Activated CD4-positive, alpha-beta T cell treated with anti-CD3 and anti-CD28 coated beads, Interleukin-2, amount 50 U/mL, for 4 hours (primary cell): ENCODE results near the gene CEMIP.

Experiments
- DNase-seq, 2 experiments: peaks; one replicate each; pipeline ENCODE4 v3.0.0-alpha.2; 2020

CEMIP gene

DNA sequence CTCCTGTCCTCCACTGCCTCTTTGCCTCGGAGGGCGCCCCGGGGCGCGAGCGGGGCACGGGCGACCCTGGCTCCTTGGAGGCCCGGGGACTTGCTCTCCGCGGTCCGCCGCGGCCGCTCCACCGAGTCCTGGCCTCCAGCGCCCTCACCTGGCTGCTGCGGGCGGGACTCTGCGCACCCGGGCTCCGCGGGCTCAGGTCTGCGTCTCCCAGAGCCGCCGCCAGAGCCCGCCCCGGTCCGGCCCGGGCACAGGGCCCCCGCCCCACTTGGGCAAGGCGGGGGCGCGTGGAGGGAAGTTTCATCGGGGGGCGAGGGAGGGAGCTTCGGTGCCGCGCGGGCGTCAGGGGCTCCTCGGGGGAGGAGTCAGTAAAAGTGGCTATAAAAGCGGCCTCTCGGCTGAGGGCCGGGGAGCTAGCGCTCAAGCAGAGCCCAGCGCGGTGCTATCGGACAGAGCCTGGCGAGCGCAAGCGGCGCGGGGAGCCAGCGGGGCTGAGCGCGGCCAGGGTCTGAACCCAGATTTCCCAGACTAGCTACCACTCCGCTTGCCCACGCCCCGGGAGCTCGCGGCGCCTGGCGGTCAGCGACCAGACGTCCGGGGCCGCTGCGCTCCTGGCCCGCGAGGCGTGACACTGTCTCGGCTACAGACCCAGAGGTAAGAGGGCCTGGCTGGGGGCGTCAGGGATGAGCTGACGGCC, at the start of gene CEMIP:
Gene CEMIP (plus strand): TSS at position 407 of the 694 bp plus-strand sequence. CDS start 94,510 bp downstream, outside the sequence.
- no peak for DNase-seq

GRCh38 chr15:80730387-80730786, 48.8 kb upstream of the CEMIP start:
- no peak for DNase-seq

- no peak for DNase-seq
Observed at GRCh38 chr15:80730926-80731325, 48.2 kb upstream of the CEMIP start.

GRCh38 chr15:80732167-80732566, 47.0 kb upstream of the CEMIP start:
- DNase-seq: no peak

DNA sequence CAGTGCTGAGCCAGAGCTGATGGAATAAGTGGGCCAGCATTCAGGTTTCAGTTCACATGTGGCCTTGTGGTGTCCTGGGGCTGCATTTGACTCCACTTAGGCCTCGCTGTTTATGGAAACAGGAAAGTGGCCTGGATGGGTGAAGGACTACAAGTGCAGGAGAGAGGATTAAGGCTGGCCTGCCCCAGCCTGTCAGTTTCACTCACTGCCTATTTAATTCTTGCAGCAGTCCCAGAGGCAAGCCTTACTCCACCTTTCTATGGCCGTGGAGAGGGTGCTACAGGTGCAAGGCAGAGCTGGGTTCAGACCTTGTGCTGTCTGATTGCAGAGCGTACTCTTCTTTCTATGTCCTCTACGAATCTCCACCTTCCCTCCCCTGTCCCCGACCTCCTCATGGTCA, 46.4 kb upstream of the CEMIP start:
- DNase-seq: no peak

DNA sequence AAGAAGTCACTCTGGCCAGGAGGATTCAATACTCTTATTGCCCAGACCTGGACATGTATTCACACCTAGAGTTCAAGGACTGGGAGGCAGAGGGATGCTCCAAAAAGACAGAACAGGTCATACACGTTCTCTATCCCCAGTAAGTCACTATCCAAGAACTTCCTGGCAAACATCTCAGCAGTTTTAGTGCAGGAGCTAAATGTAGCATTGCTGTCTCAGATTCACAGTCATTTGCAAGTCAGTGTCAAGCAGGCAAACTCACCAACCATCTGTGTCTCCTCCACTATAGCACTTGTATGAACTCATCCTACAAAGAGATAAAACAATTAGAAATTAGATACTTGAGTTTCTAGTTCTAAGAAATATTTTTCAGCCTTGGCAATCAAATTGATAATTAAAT, 45.7 kb upstream of the CEMIP start:
- no peak for DNase-seq

DNA sequence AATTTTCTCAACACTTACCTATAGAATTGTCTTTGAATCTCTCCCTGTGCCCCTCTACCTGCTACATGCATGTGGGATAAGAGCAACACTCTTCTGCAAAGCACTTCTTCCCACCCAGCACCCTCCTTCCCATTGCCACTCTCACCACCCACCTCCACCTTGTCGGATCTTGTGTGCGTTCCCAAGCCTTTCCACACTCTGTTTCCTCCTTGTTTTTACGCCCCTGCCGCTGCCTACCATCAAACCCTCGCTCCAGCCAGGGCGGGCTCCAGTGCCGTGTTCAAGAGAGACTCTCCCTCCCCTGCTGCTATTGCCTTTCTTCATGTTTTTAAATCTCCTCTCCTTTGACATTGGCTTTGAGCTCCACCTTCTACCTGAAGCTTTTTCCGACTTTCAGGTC, 43.8 kb upstream of the CEMIP start:
- no peak for DNase-seq

- no peak for DNase-seq
Observed at GRCh38 chr15:80736560-80736959, 42.6 kb upstream of the CEMIP start.

DNA sequence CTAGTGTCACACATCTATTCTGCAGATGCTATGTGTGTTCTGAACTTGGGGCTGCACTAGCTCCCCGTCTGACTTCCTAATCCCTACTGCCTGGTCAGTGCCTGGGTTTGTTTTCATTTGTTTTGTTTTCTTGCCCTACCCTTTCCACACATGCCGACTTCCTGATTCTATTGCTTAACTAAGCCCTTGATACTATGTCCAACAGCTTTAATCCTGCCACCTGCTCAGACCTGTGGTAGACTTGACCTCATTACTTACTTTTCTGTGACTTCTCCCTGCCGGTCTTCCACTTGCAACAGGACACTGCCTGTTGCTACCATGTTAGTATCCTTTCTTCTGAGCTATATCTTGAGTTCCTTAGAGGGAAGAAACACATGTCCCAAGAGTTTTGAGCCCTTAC, 39.3 kb upstream of the CEMIP start:
- no peak for DNase-seq

DNA sequence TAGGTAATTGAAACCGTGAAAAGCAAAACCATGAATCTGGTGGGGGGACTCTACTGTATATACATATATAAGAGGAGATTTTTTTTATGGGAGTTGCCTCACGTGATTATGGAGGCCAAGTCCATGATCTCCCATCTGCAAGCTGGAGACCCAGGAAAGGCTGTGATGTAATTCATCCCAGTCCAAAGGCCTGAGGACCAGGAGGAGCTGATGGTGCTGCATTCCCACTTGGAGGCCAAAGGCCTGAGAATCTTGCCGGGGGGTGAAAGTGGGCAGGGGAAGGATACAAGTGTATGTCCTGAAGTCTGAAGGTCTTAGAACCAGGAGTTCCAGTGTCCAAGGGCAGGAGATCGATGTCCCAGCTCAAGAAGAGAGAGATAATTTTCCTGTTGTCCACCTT, 37.1 kb upstream of the CEMIP start:
- no peak for DNase-seq

- DNase-seq: no peak
Observed at GRCh38 chr15:80743189-80743833, 35.9 kb upstream of the CEMIP start.

- DNase-seq: no peak
Observed at GRCh38 chr15:80744415-80744814, 34.8 kb upstream of the CEMIP start.

DNA sequence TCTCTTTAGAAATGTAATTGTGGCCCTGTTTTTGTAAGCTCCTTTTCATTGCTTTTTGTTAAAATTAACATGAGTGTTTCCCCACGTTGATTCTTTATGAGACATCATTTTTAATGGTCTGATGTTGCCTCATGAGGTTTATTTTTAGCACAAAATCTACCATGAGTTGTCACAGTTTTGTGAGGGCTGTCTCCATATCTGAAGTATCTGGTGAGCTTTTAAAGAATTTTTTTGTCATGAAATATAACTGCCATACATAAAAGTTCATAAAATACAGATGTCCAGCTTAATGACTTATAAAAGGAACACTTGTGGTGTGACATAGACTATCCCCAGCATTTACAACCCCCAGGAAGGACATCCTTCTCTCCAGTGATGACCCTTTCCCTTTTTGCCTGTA, 34.3 kb upstream of the CEMIP start:
- no peak for DNase-seq

GRCh38 chr15:80745888-80746287, 33.3 kb upstream of the CEMIP start:
- no peak for DNase-seq

GRCh38 chr15:80747317-80748053, 31.7 kb upstream of the CEMIP start:
- no peak for DNase-seq

DNA sequence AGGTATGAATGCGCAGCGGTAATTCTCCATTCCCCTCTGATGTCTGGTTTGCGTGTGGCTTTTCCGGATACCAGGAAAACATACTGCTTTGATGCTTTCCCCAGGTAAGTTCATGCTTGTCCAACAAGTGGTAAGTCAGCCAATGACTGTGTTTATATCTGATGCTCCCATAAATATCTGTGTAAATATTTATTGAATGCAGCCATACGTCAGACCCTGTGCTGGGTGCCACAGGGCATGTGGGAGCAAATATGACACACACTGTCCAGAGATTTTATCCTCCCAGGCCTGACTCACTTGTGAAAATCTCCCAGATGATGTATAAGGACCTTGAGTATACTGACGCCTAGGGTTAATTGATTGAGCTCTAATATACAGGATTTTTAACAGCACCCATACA, 29.6 kb upstream of the CEMIP start:
- no peak for DNase-seq

- no peak for DNase-seq
Observed at GRCh38 chr15:80750575-80750974, 28.6 kb upstream of the CEMIP start.

DNA sequence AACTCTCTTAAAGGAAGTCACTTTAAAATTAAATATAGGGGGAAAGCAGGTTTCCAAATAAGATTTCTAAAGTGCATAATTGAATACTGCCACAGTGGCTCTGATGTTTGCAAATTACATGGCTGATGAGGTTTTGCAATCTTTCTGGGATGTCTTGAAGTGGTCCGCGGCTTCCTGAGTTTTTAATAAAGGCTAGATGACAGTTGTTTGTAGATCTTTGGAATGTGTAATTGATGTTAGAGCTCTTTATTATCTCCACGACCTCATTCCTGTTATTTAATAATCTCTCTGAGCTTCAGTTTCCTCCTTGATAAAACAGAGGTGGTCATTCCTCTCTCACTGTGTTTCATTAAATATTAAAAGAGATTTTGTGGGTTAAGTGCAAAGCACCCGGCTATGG, 27.0 kb upstream of the CEMIP start:
- DNase-seq: no peak

DNA sequence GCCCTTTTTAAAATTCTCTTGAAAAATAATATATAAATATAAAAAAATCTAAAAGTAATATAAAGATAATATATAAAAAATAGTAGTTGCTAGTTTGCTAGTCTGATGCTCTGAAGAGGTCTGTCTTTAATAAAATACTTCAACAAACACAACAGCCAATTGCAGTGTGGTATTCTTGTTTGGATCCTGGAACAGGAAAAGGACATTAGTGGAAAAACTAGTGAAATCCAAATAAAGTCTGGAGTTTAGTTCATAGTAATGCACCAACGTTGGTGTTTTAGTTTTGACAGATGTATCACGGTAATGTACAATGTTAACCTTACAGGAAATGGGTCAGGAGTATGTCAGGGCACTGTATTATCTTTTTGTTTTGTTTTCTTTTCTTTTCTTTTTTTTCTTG, 26.0 kb upstream of the CEMIP start:
- no peak for DNase-seq

DNA sequence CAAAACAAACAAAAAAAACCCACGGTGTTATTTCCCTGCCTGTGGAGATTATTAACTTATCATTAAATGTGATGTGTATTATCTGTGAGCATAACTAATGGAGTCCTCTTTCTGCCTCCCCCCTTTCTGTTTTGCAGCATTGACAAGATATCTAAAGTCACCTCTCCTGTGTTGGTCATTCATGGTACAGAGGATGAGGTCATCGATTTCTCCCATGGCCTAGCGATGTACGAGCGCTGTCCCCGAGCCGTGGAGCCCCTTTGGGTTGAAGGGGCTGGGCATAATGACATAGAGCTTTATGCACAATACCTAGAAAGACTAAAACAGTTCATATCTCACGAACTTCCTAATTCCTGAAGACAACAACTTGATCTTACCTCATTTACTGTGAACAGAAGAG, 25.2 kb upstream of the CEMIP start:
- no peak for DNase-seq

- DNase-seq: no peak
Observed at GRCh38 chr15:80755885-80756284, 23.3 kb upstream of the CEMIP start.

DNA sequence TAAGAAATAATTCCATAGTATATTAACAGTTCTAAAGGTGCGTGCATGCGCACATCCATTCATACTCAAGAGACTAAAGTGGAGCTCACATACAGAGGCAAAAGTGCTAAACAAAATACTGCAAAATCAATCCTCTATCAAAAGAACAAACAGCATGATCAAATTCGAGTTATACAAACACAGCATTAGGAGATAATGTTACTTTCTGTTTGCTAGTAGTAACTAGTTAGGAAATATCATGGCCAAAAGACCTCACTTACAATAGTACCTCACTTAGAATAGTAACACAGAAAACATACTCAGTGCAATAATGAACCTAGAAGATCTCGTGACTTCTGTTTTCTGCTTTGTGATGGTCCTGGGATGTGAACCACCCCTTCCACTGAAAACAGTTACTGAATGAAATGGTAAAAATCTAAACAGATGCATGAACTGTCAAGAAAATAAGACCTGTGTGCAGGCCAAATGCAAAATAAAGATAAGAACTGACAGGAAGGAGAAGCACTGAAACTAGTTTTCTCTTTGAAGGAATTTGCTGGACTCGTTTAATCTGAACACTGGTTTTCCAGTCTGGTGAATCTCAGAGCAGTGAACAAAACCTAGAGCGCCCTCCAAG, 20.9 kb upstream of the CEMIP start:
- DNase-seq: no peak

DNA sequence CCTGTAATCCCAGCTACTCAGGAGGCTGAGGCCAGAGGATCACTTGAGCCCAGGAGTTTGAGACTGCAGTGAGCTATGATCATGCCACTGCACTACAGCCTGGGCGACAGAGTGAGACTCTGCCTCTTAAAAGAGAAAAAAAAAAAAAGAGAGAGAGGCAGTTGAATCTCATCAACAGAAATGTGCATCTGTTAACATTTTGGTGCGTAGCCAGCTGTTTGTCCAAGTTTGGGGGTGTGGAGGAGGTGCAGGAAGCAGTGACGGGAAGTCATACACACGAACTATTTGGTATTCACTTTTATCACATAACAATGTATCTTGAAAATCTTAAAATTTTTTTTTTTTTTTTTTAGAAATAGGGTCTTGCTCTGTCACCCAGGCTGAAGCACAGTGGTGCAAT, 18.2 kb upstream of the CEMIP start:
- no peak for DNase-seq

DNA sequence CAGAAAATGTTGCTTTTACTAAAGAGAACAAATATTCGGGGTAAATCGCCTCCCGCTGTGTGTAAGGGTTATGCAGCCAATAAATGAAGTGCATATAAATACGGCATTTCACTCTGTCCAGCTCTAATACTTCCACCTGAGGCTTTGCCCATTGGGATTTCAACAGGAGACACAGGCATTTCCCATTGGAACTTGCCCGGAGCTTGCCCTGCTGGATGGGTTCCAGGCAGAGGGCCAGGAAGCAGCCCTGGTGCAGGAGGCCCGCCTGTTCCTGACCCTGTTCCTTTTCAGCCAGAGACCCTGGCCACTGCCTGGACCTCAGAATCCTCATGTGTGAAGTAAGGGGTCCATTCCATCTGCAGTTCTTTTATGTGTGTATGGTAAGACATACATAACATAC, 17.4 kb upstream of the CEMIP start:
- no peak for DNase-seq
